ENCODE measurements around the gene GNB1. TPM values are rescaled to one million over a fixed set of nuclear protein-coding genes. Genes with fewer than 3 reads are reported as not detected.

Gene GNB1
- total RNA-seq, 1 experiment from 2014 or later = 339 TPM

- ATAC-seq = peak; percentile 36
- H3K9me3 Mint-ChIP-seq = no peaks in the 10 kb centered on the region
- H3K27me3 Mint-ChIP-seq (ENCODE audit: low read depth) = no peaks in the 10 kb centered on the region
- no peaks in the 10 kb centered on the region for H3K36me3 Mint-ChIP-seq
- TF ChIP-seq HMGXB4 (CRISPR knock-in tag; IDR thresholded peaks at IDR 0.05) (peak; percentile 51; the same call in 1 of the 2 replicates), SP1 (CRISPR knock-in tag; conservative IDR thresholded peaks at IDR 0.05) (peak; percentile 55; the same call in 1 of the 2 replicates), E2F5 (CRISPR knock-in tag; IDR thresholded peaks at IDR 0.05) (0 out of 2 replicates have a peak, but pooled peaks have one; percentile 33), ARID4B (CRISPR knock-in tag; IDR thresholded peaks at IDR 0.05; ENCODE audit: borderline replicate concordance) (peak; percentile 20; the same call in 1 of the 2 replicates), FOXP1 (CRISPR knock-in tag; IDR thresholded peaks at IDR 0.05; ENCODE audit: borderline replicate concordance) (no peak; the same call in 1 of the 2 replicates), ZNF121 (CRISPR knock-in tag; IDR thresholded peaks at IDR 0.05) (no peak), ZNF416 (CRISPR knock-in tag; IDR thresholded peaks at IDR 0.05) (peak; percentile 62; the same call in 1 of the 2 replicates), USF1 (CRISPR knock-in tag; IDR thresholded peaks at IDR 0.05) (0 out of 2 replicates have a peak, but pooled peaks have one; percentile 2), ZNF232 (CRISPR knock-in tag; IDR thresholded peaks at IDR 0.05) (peak; percentile 78; the same call in 1 of the 2 replicates), IRF1 (CRISPR knock-in tag; IDR thresholded peaks at IDR 0.05) (no peak), TEAD1 (CRISPR knock-in tag; IDR thresholded peaks at IDR 0.05) (no peak), MAX (CRISPR knock-in tag; IDR thresholded peaks at IDR 0.05) (peak; percentile 85; the same call in 1 of the 2 replicates), FOXK1 (CRISPR knock-in tag; IDR thresholded peaks at IDR 0.05) (0 out of 2 replicates have a peak, but pooled peaks have one; percentile 40)
- POLR2A ChIA-PET = interaction anchor here (1.3 kb wide), 1 partner anchor 27 kb away, joined by 5 read pairs; no protein-coding TSS in a partner anchor
- peak within 1 kb of the TSS; percentile 65 for H3K4me3 Mint-ChIP-seq
- H3K27ac Mint-ChIP-seq = no peak within 1 kb of the TSS
- CTCF ChIA-PET = interaction anchor here (1.3 to 5.7 kb wide), 4 partner anchors 10 to 127 kb away, joined by 5 to 46 read pairs (median 16); no protein-coding TSS in a partner anchor
- peaks cover 7% of the 10 kb centered on the region; the same call in 1 of the 2 replicates for H3K4me1 Mint-ChIP-seq
- DNase-seq (ENCODE audit: low spot score) = no peak
Measured at GRCh38 chr1:1918901-1919303, 28.0 kb upstream of the GNB1 start, which contains the start of gene TMEM52. TMEM52 (minus strand) TSS chr1:1919279; CDS start chr1:1919265, 14 bp downstream.

All from WTC11 (cell line).